Right lobe of liver (tissue), 6 donors: Measurements from ENCODE around the gene PKIG. TPM values are rescaled to one million over a fixed set of nuclear protein-coding genes. Genes with fewer than 3 reads are reported as not detected.

ENCODE experiments used
- ATAC-seq, 4 donors: fragments of 200-7000 bp; cut with Tn5 transposase; one replicate each; pipeline ENCODE4 v1.9.1; 2020; ENCODE audit warnings: mild to moderate bottlenecking in 4 of 4, moderate library complexity in 4 of 4
- DNase-seq, 3 donors: peaks; one replicate each; pipeline ENCODE4 v3.0.0-alpha.2; 2020
- H3K27ac ChIP-seq, 3 donors: fragments of 200-600 bp; one replicate each; pipeline ENCODE4 v1.8.0; 2022
- H3K27me3 ChIP-seq, 2 donors: fragments of 200-600 bp; one replicate each; pipeline ENCODE4 v1.8.0; 2022
- H3K36me3 ChIP-seq, 4 donors: fragments of 200-600 bp; sonication (generic) in 1 of 4; one replicate each; pipeline versions ENCODE4 v1.5.1 to v1.8.0; 2017 to 2022; ENCODE audit warnings: control low read depth in 1 of 4
- H3K4me1 ChIP-seq, 4 donors: fragments of 200-600 bp; sonication (generic) in 1 of 4; one replicate each; pipeline versions ENCODE4 v1.5.1 to v1.8.0; 2017 to 2022; ENCODE audit warnings: control low read depth in 1 of 4
- H3K4me3 ChIP-seq, 3 donors: fragments of 200-600 bp; one replicate each; pipeline ENCODE4 v1.8.0; 2022
- H3K9me3 ChIP-seq, 4 donors: fragments of 200-600 bp; sonication (generic) in 1 of 4; one replicate each; pipeline versions ENCODE4 v1.5.1 to v1.8.0; 2017 to 2022; ENCODE audit warnings: control low read depth in 1 of 4
- POLR2A ChIP-seq: fragments of 450-650 bp; IDR thresholded peaks from one replicate; pipeline ENCODE4 v1.6.1; 2017; ENCODE audit warnings: antibody characterized with exemption, mild to moderate bottlenecking
- WGBS: methylation state at CpG from one replicate; pipeline ENCODE4 v1.1.6; 2018; ENCODE audit warnings: low coverage, low lambda C conversion rate; ENCODE audit not compliant: insufficient coverage; ENCODE audit errors: missing lambda C conversion rate; 5-methylcytosine and 5-hydroxymethylcytosine counted together
- intact Hi-C, 2 donors: fragments of 100-400 bp; cut with DNase I; formaldehyde crosslinking; loops; one replicate each; pipeline versions ENCODE4 v1.11.2 to v1.14.1; 2022
- total RNA-seq, 6 experiments: library from RNA; depleted of rRNA in 2 of 6; stranded (reverse); fragments of >200 nt in 2 of 6; fragmentation: NEBNext Ultra II Directional in 3 of 6; extraction: Animal tissue kit (Norgen Biotek cat#: 25700) in 3 of 6; gene quantifications; one replicate each; pipeline versions ENCODE4 v1.1.0 to v1.2.4, GENCODE V29; 2016 to 2023
- TF ChIP-seq, protein P1 (sequence below), 4 donors: fragments of 200-600 bp in 3 of 4; fragments of 450-650 bp in 1 of 4; IDR thresholded peaks; one replicate each; pipeline versions ENCODE4 v1.5.1 to v1.8.0; 2016 to 2022; ENCODE audit warnings: antibody characterized with exemption in 4 of 4, mild to moderate bottlenecking in 2 of 4
- donor health status: DM: no; HTN: yes; CAD: no.
- donor health status: DM: no; HTN: no; CAD: no.
- donor health status: DM: no; HTN: no; CAD: no.
- donor health status: DM: no; HTN: yes; CAD: no.
- donor health status: DM: no; HTN: yes; CAD: no.

PKIG gene
- total RNA-seq, 6 experiments from 2014 or later = 11.7 to 31.7 (median 21.8) TPM

DNA sequence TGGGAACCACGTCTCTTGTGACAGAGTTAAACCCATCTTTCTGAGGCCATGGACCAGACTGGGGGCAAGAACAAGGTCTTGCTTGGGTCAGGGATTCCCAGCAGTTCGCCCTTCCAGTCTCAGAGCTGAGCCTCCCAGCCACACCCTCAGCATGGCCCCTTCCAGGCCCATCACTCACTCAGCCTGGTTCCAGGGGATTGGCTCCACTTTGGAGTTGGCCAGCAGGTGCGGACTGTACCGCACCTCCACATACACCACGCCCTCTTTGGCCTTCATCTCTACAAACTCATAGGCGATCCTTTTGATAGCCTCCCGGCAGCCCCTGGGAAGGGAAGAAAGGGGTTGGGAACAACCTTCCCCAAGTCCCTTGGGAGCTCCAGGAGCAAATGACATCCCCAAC, 43.9 kb downstream of the PKIG start:
- intact Hi-C loops = no loop called here
- no peak for DNase-seq
- Histone ChIP-seq H3K36me3 (no peaks in the 10 kb centered on the region), H3K9me3 (no peaks in the 10 kb centered on the region), H3K4me1 (no peaks in the 10 kb centered on the region), H3K4me3 (no peak overlapping the region), H3K27me3 (no peaks in the 10 kb centered on the region), H3K27ac (no peak overlapping the region)
- WGBS = no CpG with 5 or more reads among the region's 7 CpGs
- no peak for ATAC-seq
- TF ChIP-seq, protein P1, sequence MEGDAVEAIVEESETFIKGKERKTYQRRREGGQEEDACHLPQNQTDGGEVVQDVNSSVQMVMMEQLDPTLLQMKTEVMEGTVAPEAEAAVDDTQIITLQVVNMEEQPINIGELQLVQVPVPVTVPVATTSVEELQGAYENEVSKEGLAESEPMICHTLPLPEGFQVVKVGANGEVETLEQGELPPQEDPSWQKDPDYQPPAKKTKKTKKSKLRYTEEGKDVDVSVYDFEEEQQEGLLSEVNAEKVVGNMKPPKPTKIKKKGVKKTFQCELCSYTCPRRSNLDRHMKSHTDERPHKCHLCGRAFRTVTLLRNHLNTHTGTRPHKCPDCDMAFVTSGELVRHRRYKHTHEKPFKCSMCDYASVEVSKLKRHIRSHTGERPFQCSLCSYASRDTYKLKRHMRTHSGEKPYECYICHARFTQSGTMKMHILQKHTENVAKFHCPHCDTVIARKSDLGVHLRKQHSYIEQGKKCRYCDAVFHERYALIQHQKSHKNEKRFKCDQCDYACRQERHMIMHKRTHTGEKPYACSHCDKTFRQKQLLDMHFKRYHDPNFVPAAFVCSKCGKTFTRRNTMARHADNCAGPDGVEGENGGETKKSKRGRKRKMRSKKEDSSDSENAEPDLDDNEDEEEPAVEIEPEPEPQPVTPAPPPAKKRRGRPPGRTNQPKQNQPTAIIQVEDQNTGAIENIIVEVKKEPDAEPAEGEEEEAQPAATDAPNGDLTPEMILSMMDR (IDR thresholded peaks at IDR 0.05) = no peak
- TF ChIP-seq POLR2A = no peak

DNA sequence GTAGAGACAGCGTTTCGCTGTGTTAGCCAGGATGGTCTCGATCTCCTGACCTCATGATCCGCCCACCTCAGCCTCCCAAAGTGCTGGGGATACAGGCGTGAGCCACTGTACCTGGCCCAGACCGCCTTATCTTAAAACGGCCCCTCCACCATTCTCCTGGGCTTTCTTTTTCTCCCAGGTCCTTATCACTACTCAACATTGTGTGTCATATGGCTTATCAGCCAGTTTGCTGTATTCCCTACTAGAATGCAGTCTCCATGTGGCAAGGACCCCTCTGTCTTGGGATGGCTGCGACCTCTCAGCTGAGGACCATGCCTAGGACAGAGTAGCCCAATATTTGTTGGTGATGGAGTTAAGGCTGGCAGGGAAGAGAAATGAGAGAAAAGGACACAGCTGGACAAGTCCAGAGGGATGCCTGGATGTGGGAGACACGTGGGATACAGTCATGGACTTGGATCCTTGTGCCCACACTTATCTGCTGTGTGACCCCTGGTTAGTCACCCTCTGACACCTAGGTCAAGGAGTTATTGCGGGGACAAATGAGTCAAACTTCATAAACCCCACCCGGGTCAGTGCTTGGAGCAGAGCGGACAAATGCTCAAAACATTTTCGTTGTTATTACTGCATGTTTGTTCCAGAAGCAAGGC, 45.1 kb downstream of the PKIG start:
- no peak overlapping the region for H3K27ac ChIP-seq
- DNase-seq = no peak
- WGBS = 77% methylated on average over 6 of the region's 13 CpGs
- H3K4me1 ChIP-seq = no peaks in the 10 kb centered on the region
- intact Hi-C loops = no loop called here
- TF ChIP-seq POLR2A = no peak
- TF ChIP-seq, protein P1 (IDR thresholded peaks at IDR 0.05) = no peak
- H3K4me3 ChIP-seq = no peak overlapping the region
- H3K36me3 ChIP-seq = no peaks in the 10 kb centered on the region
- no peak for ATAC-seq
- no peaks in the 10 kb centered on the region for H3K9me3 ChIP-seq
- H3K27me3 ChIP-seq = no peaks in the 10 kb centered on the region

DNA sequence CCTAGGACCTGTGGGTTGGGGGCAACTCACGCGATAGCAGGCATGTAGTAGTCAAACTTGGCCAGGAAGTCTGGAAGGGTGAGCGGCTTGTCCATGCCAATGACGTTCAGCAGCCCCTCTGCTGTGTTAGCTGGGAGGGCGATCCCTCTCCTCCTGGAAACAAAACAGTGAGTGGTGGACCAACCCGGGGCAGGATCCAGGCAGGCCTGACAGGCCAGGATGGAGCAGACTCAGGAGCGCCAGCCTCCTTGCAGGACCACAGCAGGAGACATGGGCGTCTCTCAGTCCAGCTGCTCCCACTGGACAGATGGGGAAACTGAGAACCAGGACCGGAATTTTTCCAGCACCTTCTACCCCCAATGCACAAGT, 46.6 kb downstream of the PKIG start:
- DNase-seq (no peak), ATAC-seq (no peak)
- Histone ChIP-seq H3K36me3 (no peaks in the 10 kb centered on the region), H3K4me3 (no peak overlapping the region), H3K4me1 (no peaks in the 10 kb centered on the region), H3K27ac (no peak overlapping the region), H3K9me3 (no peaks in the 10 kb centered on the region), H3K27me3 (no peaks in the 10 kb centered on the region)
- no CpG with 5 or more reads among the region's 9 CpGs for WGBS
- intact Hi-C loops = no loop called here
- TF ChIP-seq, protein P1 (IDR thresholded peaks at IDR 0.05) = no peak
- TF ChIP-seq POLR2A = no peak

DNA sequence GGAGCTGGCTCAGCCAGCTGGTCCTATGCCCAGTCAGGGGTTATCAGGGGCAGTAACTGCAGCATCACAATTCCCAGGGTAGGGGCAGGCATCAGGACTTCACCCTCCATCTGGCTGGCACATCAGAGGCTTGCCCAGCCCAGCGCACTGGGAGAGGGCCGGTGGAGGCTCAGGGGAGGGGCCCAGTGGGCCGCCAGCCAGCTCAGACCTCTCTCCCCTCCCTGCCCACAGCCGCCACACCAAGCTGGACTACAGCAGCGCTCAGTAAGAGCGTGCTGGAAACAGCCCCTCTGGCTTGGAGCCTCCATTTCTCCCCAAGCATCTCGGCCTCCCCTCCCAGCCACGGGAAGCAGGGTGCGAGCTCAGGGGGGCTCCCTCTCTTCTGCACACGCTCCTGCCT, 47.2 kb downstream of the PKIG start:
- WGBS = 60% methylated on average over 4 of the region's 10 CpGs
- H3K27me3 ChIP-seq = no peaks in the 10 kb centered on the region
- ATAC-seq = peak in 2 of 4 donors; percentile 8 to 18

More for the DNA sequence above, 47.2 kb downstream of the PKIG start:
- no peak for DNase-seq
- Histone ChIP-seq H3K4me3 (no peak overlapping the region), H3K36me3 (no peaks in the 10 kb centered on the region), H3K27ac (no peak overlapping the region), H3K4me1 (no peaks in the 10 kb centered on the region), H3K9me3 (no peaks in the 10 kb centered on the region)
- intact Hi-C loops = no loop called here
- TF ChIP-seq, protein P1 (IDR thresholded peaks at IDR 0.05) = no peak
- TF ChIP-seq POLR2A = no peak
